VCaP (cell line): ENCODE data around the gene LIPC.

Experiments
- H3K27ac ChIP-seq: fragments of 450-650 bp; 2 replicates; pipeline ENCODE4 v1.5.1; 2017
- TF ChIP-seq, protein P1 (sequence below): fragments of 450-650 bp; conservative IDR thresholded peaks from 2 replicates; pipeline ENCODE4 v1.5.1; 2017; ENCODE audit warnings: mild to moderate bottlenecking, moderate library complexity

Gene LIPC

DNA sequence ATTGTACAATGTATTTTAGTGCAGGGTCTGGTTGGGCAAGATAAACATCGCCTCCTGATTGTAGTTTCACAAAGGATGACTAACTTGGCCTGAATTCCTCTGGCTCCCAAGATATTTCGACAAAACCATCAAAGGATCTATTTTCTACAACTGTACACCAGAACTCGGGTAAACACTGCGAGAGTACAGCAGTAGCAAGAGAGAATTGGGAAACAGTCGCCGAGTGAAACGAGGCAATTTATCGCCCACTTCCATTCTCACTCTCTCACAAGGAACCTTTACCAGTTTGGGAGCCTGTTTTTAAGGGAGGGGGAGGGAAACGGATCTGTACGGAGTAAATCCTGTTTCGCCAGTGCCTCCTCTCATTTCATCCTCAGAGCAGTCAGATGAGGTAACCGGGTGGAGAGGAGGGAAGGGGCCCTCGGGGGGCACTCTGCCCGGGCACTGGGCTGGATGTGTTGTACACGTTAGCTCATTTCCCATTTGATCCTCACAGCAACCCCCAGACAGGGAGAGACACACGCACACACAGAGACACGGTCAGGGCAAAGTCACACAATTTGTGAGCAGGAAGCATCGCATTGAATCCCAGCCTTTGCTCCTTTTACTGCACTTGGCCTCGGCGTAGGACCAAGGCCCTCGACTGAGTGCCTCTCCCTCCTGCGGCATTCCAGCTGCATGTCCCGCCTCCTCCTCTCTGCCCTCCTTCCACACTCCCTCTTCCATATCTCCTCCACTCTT, 120.1 kb downstream of the LIPC start:
- H3K27ac ChIP-seq: no peak overlapping the region
- TF ChIP-seq, protein P1, sequence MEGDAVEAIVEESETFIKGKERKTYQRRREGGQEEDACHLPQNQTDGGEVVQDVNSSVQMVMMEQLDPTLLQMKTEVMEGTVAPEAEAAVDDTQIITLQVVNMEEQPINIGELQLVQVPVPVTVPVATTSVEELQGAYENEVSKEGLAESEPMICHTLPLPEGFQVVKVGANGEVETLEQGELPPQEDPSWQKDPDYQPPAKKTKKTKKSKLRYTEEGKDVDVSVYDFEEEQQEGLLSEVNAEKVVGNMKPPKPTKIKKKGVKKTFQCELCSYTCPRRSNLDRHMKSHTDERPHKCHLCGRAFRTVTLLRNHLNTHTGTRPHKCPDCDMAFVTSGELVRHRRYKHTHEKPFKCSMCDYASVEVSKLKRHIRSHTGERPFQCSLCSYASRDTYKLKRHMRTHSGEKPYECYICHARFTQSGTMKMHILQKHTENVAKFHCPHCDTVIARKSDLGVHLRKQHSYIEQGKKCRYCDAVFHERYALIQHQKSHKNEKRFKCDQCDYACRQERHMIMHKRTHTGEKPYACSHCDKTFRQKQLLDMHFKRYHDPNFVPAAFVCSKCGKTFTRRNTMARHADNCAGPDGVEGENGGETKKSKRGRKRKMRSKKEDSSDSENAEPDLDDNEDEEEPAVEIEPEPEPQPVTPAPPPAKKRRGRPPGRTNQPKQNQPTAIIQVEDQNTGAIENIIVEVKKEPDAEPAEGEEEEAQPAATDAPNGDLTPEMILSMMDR: no peak

- H3K27ac ChIP-seq: no peak overlapping the region
- TF ChIP-seq, protein P1: no peak
These were observed 120.9 kb downstream of the LIPC start for GRCh38 chr15:58552505-58553364.

GRCh38 chr15:58553365-58553918, 121.7 kb downstream of the LIPC start:
- no peak overlapping the region for H3K27ac ChIP-seq
- TF ChIP-seq, protein P1: no peak

GRCh38 chr15:58554758-58555157, 123.0 kb downstream of the LIPC start:
- H3K27ac ChIP-seq: no peak overlapping the region
- TF ChIP-seq, protein P1: no peak

GRCh38 chr15:58555162-58556027, 123.6 kb downstream of the LIPC start:
- H3K27ac ChIP-seq: no peak overlapping the region
- TF ChIP-seq, protein P1: no peak

- H3K27ac ChIP-seq: no peak overlapping the region
- TF ChIP-seq, protein P1: no peak
These were observed 124.2 kb downstream of the LIPC start for GRCh38 chr15:58556028-58556361.
